ENCODE measurements around the gene RPS3A.
"Not testable (repeated sequence)": the region's sequence is repeated elsewhere in the genome, so short reads cannot be mapped to it uniquely, and the experiment has no call there.

The RPS3A gene

DNA sequence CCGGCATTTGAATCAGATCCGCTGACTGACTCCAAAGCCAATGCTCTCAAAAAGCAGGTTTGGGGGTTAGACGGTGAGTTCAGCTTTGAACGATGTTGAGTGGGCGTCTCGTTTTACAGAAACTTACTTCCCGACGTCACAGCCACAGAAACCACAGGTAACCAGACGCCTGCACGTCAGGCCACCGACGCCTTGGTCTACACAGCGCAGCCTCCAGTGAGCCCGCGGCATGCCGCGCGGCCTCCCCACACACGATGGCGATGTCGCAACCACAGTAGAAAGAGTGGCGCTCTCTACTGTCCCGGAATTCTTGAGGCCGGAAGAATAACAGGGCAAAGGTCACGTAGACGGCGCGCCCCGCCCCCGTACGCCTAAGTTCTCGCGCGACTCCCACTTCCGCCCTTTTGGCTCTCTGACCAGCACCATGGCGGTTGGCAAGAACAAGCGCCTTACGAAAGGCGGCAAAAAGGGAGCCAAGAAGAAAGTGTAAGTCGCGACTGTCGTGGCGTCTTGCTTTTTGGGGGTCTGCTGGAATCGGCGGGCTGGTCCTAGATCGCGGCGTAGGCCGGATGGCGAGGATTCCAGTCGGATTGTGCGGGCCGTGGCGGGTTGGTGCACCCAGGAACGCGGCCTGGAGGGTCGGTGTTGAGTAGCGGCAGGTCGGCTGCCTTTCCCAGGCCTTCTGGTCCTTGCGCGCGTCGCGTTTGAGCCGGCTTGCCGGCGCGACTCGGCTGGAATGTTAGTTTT lies at the start of gene RPS3A:
Gene RPS3A, plus strand, starts transcription at position 400 of the 747 bp plus-strand sequence. Its CDS starts 25 bp downstream, at position 425.
- peak; percentile 96 to 98 (median 98) for DNase-seq

DNA sequence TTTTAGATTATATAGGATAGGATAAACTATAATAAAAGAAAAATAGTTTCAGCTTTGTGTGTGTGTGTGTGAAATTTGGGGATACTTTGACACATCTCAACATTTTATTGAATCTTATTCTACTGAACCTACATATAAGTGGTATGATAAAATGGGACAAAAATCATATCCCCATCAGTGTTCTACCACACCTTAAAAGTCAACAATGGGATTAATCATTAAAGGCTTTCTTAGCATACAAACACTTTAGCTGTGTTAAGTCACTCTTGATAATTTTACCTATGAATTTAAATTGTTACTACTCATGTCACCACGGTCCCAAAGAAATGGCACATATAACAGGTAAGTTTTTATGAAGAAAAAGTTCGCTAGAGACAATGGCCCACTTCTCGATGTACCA lies 46.6 kb upstream of the RPS3A start:
- DNase-seq: no peak

DNA sequence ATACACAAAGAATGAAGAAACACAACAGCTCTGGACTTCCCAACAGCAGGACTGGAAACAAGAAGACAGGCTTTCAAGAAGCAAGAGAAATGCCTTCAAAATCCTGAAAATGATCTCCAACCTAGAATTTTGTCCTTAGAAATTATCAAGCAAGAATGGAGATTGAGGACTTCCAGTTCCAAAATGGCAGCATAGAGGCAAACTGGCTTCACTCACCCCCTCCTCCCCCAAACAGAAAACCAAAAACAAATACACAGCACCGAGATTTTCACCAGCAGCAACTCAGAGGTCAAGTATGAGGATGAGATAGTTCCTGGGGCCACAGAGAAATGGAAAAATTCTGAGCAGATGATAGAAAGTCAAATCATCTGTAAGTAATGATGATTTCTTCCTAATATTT lies 43.9 kb upstream of the RPS3A start:
- no peak for DNase-seq

GRCh38 chr4:151063143-151063542 lies 36.3 kb upstream of the RPS3A start:
- DNase-seq: not testable (repeated sequence)

GRCh38 chr4:151067316-151067970 lies 32.0 kb upstream of the RPS3A start:
- DNase-seq: no peak

GRCh38 chr4:151074416-151074916 lies 25.0 kb upstream of the RPS3A start:
- no peak for DNase-seq

DNA sequence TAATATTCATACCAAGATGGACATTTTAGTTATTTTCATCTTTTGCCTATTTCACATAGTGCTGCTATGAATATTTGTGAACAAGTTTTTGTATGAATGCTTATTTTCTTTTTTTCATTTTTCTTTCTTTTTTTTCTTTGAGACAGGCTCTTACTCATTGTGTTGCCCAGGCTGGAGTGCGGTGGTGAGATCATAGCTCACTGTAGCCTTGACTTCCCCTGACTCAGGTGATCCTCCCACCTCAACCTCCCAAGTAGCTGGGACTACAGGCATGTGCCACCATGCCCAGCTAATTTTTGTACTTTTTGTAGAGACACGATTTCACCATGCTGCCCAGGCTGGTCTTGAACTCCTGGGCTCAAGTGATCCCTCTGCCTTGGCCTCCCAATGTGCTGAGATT lies 21.4 kb upstream of the RPS3A start:
- not testable (repeated sequence) for DNase-seq

GRCh38 chr4:151087467-151087866 lies 12.0 kb upstream of the RPS3A start:
- DNase-seq: no peak

DNA sequence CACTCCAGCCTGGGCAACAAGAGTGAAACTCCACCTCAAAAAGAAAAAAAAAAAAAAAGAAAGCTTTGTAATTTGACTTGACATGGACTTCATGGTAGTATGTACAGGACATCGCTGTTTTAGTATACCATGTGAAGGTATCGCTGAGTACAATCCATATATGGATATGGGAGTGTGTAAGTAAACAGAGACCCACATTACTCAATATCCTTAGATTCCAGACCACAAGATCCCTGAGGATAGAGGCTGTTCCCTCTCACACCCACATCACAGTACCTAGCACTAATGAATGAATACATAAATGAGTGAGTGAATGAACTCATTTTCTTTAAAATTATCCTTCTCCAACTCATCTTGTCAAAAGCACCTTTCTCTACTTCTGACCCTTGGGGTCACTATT lies 8.4 kb upstream of the RPS3A start:
- DNase-seq: no peak

DNA sequence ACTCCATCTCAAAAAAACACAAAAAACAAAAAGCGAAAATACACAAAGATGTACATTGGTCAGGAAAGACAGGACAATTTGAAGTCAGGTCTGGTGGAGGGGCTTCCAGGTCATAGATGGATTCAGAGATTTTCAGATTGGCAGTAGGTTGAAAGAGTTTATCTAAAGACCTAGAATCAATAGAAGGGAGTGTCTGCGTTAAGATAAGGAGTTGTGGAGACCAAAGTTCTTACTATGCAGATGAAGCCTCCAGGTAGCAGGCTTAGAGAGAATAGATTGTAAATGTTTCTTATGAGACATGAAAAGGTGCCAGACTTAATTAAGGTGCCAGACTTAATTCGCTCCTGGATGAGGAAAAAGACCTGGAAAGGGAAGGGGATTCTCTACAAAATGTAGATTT lies 6.9 kb upstream of the RPS3A start:
- no peak for DNase-seq

- no peak for DNase-seq
These were observed 6.2 kb upstream of the RPS3A start for GRCh38 chr4:151093203-151093602.

DNA sequence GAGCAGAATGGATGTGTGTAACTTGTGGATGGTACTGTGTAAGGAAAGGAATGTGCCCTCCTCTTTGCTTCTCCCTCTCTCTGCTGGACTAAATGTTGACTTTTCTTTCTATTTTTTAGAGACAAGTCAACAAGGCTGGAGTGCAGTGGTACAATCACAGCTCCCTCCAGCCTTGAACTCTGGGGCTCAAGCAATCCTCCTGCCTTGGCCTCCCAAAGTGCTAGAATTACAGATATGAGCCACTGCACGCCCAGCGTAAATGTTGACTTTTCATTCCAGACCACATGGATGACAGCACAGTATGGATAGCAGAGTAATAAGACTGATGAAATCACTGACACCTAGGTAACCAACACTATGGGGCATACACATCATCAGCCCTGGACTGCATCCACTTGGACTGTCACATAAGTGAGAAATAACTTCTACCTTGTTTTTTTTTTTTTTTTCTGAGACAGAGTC lies 5.1 kb upstream of the RPS3A start:
- DNase-seq: no peak

GRCh38 chr4:151095142-151095541 lies 4.3 kb upstream of the RPS3A start:
- no peak for DNase-seq

DNA sequence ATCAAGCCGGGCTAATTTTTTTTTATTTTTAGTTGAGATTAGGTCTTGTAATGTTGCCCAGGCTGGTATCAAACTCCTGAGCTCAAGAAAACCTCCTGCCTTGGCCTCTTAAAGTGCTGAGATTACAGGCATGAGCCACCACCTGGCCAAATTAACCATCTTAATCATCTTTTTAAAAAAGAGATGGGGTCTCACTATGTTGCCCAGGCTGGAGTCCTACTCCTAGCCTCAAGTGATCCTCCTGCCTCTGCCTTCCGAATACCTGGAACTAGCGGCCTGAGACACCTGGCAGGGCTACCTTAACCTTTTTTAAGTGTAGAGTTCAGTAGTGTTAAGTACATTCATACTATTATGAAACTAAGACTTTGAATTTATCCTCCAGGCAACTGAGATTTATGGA lies 1.7 kb upstream of the RPS3A start:
- DNase-seq: no peak

DNA sequence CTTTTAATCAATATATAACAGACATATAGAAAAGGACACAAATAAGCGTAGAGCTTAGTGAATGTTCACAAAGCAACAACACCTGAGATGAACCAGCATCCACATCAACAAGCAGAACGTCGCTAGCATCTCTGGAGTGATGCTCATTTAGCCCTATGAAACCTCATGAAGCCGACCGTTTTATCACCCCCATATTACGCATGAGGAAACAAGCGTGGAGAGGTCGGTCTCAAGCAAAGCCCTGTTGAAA lies 524 bp upstream of the RPS3A start:
- no peak for DNase-seq

- peak in 1 of 3 donors; percentile 20 for DNase-seq
These were observed 569 bp downstream of the RPS3A start for GRCh38 chr4:151099976-151100417.

DNA sequence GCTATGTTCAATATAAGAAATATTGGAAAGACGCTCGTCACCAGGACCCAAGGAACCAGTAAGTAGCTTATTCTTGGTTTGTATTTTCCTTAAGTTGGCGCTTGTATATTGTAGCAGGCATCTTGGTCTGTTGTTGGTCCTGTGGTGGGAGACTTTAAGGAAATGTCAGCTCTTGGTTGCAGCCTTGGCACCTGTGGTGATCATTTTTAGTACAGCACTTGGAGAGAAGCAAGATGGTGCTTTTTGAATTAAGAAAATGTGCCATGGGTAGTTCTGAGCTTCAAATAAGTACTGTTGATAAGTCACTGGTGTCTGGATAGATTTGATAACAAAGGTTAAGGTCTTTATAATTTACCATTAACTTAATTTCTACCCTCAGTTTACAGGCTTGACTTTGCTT lies 1.1 kb downstream of the RPS3A start:
- DNase-seq: no peak

DNA sequence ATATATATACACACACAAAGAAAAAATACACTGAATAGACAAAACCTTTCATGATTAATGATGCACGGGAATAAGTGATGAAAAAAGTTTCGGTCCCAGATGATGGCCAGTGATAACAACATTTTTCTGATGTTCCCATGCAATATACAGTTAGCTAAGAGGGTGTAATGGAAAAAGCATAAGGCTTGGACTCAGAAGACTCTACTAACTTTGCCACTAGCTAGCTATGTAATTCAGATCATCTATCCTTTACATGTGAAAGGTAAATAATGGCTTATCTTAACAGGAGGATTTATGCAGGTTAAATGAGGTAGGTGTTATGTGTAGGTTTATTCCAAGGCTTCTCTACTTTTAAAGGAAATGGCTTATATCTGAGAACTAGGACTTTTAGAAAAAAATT lies 4.3 kb downstream of the RPS3A start:
- DNase-seq: no peak

DNA sequence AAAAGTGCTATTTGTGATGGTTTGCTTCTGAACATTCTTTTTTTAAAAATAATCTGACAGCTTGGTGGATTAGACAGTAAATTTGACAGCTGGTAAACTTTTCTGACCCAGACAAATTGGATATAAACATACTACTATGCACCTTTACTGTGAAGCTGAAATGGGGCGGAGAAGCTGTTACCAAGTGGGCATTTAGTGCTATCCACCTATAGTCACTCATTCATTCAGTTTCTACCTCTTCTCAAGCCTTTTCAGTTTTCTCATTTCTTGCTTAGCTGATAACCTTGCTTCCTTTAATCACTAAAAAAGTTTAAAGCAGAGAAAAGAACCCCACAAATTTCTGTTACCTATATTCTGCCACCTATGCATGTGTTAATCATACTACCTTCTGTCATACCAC lies 5.2 kb downstream of the RPS3A start:
- no peak for DNase-seq

DNA sequence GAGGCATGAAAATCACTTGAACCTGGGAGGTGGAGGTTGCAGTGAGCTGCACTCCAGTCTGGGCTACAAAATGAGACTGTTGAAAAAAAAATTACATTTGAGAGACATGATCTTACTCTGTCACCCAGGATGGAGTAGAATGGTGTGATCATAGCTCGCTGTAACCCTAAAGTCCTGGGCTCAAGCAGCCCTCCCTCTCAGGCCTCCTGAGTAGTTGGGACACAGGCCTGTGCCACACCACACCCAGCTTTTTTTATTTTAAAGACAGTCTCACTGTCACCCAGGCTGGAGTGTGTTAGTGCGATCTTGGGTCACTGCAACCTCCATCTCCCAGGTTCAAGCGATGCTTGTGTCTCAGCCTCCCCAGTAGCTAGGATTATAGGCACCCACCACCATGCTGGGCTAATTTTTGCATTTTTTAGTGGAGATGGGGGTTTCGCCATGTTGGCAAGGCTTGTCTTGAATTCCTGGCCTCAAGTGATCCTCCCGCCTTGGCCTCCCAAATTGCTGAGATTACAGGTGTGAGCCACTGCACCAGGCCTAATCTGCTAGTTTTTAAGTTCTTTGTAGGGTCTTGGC lies 6.1 kb downstream of the RPS3A start:
- DNase-seq: no peak

GRCh38 chr4:151107063-151107462 lies 7.6 kb downstream of the RPS3A start:
- no peak for DNase-seq

DNA sequence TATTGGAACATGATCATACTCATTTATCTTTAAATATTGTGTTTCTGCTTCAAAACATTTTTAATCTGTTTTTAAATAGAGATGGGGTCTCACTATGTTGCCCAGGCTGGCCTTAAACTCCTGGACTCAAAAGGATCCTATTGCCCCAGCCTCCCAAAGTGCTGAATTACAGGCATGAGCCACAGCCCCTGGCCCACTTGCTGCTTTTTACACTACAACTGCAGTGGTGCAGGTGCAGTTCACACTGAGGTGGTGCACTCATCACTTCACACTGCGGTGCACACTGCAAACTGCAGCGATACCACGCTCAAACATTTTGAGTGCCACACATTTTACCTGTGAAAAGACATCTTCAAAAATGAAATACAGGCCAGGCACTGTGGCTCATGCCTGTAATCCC lies 10.8 kb downstream of the RPS3A start:
- DNase-seq: no peak

DNA sequence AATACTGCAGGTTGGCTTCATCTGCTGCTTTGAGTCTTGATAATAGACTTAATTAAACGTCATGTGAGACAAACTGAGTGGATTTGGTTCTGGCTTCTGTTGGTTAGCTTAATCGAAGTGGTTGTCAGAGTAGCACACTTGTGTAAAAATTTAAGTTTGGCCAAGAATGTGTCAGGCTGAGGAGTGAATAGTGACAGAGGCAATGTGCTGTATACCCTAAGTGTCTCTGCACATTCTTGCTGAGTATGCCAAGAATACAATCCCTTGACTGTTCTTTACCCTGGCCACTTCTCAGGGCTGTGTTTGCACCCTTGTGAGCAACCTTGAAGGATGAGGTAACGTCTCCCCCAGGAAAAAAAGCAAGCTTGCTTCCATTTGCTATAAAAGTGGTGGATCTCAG lies 14.9 kb downstream of the RPS3A start:
- DNase-seq: no peak

DNA sequence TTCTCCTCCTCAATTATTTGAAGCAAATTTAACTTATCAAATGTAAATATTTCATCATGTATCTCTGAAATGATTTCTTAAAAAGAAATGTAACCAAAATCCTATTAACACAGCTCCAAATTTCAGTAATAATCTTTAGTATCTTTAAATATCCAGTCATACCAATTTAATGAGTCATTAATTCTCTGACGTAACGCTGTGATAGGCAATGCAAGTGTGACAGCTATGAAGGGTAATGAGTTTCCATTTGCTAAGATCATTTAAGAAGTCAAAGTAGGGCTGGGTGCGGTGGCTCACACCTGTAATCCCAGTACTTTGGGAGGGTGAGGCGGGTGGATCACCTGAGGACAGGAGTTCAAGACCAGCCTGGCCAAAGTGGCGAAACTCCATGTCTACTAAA lies 15.6 kb downstream of the RPS3A start:
- no peak for DNase-seq
